ELR (cell line): ENCODE measurements around the gene KCNJ10.
"Not testable (repeated sequence)": the region's sequence is repeated elsewhere in the genome, so short reads cannot be mapped to it uniquely, and the experiment has no call there.

Experiments used
- DNase-seq: peaks from one replicate; pipeline ENCODE4 v3.0.0-alpha.2; 2015; ENCODE audit warnings: low read depth

The KCNJ10 gene

GRCh38 chr1:160061369-160062229 is 8.4 kb downstream of the KCNJ10 start:
- no peak for DNase-seq

GRCh38 chr1:160058087-160058486 is 11.9 kb downstream of the KCNJ10 start:
- peak; percentile 36 for DNase-seq

GRCh38 chr1:160056648-160057169 is 13.3 kb downstream of the KCNJ10 start:
- no peak for DNase-seq

- no peak for DNase-seq
Measured at GRCh38 chr1:160053548-160054365, 16.2 kb downstream of the KCNJ10 start.

GRCh38 chr1:160052936-160053335 is 17.0 kb downstream of the KCNJ10 start:
- DNase-seq, result no peak

GRCh38 chr1:160050619-160051018 is 19.3 kb downstream of the KCNJ10 start:
- no peak for DNase-seq

- not testable (repeated sequence) for DNase-seq
Measured at GRCh38 chr1:160050182-160050581, 19.8 kb downstream of the KCNJ10 start.

GRCh38 chr1:160049101-160049500 is 20.9 kb downstream of the KCNJ10 start:
- DNase-seq, result no peak

GRCh38 chr1:160048335-160048734 is 21.6 kb downstream of the KCNJ10 start:
- DNase-seq, result no peak

GRCh38 chr1:160047111-160047991 is 22.6 kb downstream of the KCNJ10 start:
- no peak for DNase-seq

- DNase-seq, result peak; percentile 53
Measured at GRCh38 chr1:160046494-160047110, 23.4 kb downstream of the KCNJ10 start.

GRCh38 chr1:160045653-160046052 is 24.3 kb downstream of the KCNJ10 start:
- no peak for DNase-seq

- DNase-seq, result no peak
Measured at GRCh38 chr1:160043543-160043942, 26.4 kb downstream of the KCNJ10 start.

- no peak for DNase-seq
Measured at GRCh38 chr1:160040476-160040875, 29.5 kb downstream of the KCNJ10 start.

- peak; percentile 32 for DNase-seq
Measured at GRCh38 chr1:160032165-160032820, 37.7 kb downstream of the KCNJ10 start.

- DNase-seq, result peak; percentile 95
Measured at GRCh38 chr1:160031365-160032164, 38.4 kb downstream of the KCNJ10 start, which contains the start of gene PIGM. TSS of gene PIGM (minus strand) at chr1:160031990. CDS start at chr1:160031739, 251 bp downstream.

GRCh38 chr1:160030657-160031364 is 39.1 kb downstream of the KCNJ10 start:
- DNase-seq, result peak; percentile 10

GRCh38 chr1:160028426-160028825 is 41.5 kb downstream of the KCNJ10 start:
- no peak for DNase-seq

- no peak for DNase-seq
Measured at GRCh38 chr1:160025314-160025713, 44.6 kb downstream of the KCNJ10 start.
